ENCODE measurements around the gene SMPX. TPM values are rescaled to one million over a fixed set of nuclear protein-coding genes. Genes with fewer than 3 reads are reported as not detected.

The SMPX gene
- polyA plus RNA-seq, 1 of the 3 experiments (the other 2 are of a cell fraction): not detected

DNA sequence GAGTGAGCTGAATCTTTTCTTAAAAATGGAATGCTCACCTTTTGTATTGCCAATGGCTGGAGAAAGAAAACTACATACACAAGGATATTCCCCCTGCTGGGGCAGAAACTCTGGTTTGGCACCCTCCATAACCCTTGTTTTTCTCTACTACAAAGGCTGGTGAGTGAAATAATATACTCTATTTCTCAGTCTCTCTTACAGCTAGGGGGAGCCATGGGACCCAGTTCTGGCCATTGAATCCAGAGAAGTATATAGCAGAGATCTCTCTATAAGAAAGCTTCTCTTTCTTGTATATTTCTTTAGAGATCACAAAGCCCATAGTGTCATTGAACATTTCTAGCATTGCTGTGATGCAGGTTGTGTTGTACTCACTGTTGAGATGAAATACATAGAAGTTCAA lies 49.8 kb downstream of the SMPX start (continued):
- TF ChIP-seq, protein P1, sequence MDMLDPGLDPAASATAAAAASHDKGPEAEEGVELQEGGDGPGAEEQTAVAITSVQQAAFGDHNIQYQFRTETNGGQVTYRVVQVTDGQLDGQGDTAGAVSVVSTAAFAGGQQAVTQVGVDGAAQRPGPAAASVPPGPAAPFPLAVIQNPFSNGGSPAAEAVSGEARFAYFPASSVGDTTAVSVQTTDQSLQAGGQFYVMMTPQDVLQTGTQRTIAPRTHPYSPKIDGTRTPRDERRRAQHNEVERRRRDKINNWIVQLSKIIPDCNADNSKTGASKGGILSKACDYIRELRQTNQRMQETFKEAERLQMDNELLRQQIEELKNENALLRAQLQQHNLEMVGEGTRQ (IDR thresholded peaks at IDR 0.05; ENCODE audit: borderline replicate concordance, low read depth, low read length): no peak

DNA sequence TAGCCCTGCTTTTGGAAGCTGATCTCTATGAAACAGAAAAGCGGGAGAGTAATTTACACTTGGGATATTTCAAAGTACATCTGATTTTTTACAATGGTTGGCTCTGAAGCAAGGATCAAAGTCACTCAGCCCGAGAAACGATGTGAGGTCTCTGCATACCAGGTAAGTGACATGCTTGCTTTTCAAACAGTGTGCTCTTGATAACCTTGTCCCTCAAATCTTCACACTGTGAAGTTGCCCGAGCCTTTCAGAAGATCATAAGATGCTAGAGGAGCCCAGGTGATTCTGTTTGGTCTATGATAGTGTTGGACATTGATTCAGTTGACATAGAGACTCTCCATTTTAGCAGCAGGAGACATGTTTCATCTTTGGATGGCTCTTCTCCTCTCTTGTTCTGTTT lies 52.7 kb downstream of the SMPX start:
- H3K27me3 ChIP-seq (ENCODE audit: insufficient read depth): no peaks in the 10 kb centered on the region
- no peak overlapping the region for H3K27ac ChIP-seq (ENCODE audit: low read depth in 2 of 2, low read length in 1 of 2)
- no peaks in the 10 kb centered on the region for H3F3A ChIP-seq (replicated peaks; ENCODE audit: insufficient read depth)
- no peak overlapping the region for H2AFZ ChIP-seq (ENCODE audit: low read depth)
- 15% methylated on average over 2 of the region's 4 CpGs for WGBS (ENCODE audit: low lambda C conversion rate)
- no peaks in the 10 kb centered on the region for H4K20me1 ChIP-seq (ENCODE audit: insufficient read depth)
- TF ChIP-seq, protein P2, sequence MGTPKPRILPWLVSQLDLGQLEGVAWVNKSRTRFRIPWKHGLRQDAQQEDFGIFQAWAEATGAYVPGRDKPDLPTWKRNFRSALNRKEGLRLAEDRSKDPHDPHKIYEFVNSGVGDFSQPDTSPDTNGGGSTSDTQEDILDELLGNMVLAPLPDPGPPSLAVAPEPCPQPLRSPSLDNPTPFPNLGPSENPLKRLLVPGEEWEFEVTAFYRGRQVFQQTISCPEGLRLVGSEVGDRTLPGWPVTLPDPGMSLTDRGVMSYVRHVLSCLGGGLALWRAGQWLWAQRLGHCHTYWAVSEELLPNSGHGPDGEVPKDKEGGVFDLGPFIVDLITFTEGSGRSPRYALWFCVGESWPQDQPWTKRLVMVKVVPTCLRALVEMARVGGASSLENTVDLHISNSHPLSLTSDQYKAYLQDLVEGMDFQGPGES (IDR thresholded peaks at IDR 0.05; ENCODE audit: low read depth, low read length): no peak
- no peak for TF ChIP-seq SMC3 (IDR thresholded peaks at IDR 0.05; ENCODE audit: low read depth, low read length)
- H3K4me2 ChIP-seq: no peak overlapping the region
- H3K4me1 ChIP-seq (ENCODE audit: control insufficient read depth in 1 of 2, insufficient read depth in 2 of 2, low read depth in 1 of 2, low read length in 1 of 2): no peaks in the 10 kb centered on the region; a peak in 1 of 4 replicates
- H3K9ac ChIP-seq: no peak overlapping the region
- no peak for DNase-seq
- no peak overlapping the region for H3K4me3 ChIP-seq (ENCODE audit: low read depth in 2 of 2, low read length in 1 of 2)
- ChIA-PET POLR2A (no interaction called here), CTCF (no interaction called here)
- H3K36me3 ChIP-seq (replicated peaks in 1 of 2; ENCODE audit: control insufficient read depth in 1 of 2, insufficient read depth in 2 of 2, low read length in 1 of 2): no peaks in the 10 kb centered on the region
- no peaks in the 10 kb centered on the region for H3K79me2 ChIP-seq (ENCODE audit: insufficient read depth)
- H3K9me3 ChIP-seq: 0 out of 2 replicates have a peak, but pooled peaks cover 4% of the 10 kb centered on the region
- H3K9me2 ChIP-seq: no peaks in the 10 kb centered on the region

GRCh38 chrX:21702725-21703124 lies 55.2 kb downstream of the SMPX start:
- no peaks in the 10 kb centered on the region for H3F3A ChIP-seq (replicated peaks; ENCODE audit: insufficient read depth)
- no peak for TF ChIP-seq ELF1 (IDR thresholded peaks at IDR 0.05)
- no peak for TF ChIP-seq REST (IDR thresholded peaks at IDR 0.05; ENCODE audit: low read depth, low read length)
- no peak for TF ChIP-seq JUND (IDR thresholded peaks at IDR 0.05)
- TF ChIP-seq RCOR1 (IDR thresholded peaks at IDR 0.05; ENCODE audit: low read length): 0 out of 2 replicates have a peak, but pooled peaks have one; percentile 51
- no peak for TF ChIP-seq MXI1 (IDR thresholded peaks at IDR 0.05; ENCODE audit: low read depth, low read length)
- ChIA-PET POLR2A (no interaction called here), CTCF (interaction anchor here (1.3 kb wide), 1 partner anchor 21 kb away, joined by 6 read pairs; no protein-coding TSS in a partner anchor)
- no peak overlapping the region for H2AFZ ChIP-seq (ENCODE audit: low read depth)
- H3K4me3 ChIP-seq (ENCODE audit: low read depth in 2 of 2, low read length in 1 of 2): no peak overlapping the region
- H3K9ac ChIP-seq: no peak overlapping the region
- no peak overlapping the region for H3K4me2 ChIP-seq
- no peaks in the 10 kb centered on the region; a peak in 1 of 4 replicates for H3K4me1 ChIP-seq (ENCODE audit: control insufficient read depth in 1 of 2, insufficient read depth in 2 of 2, low read depth in 1 of 2, low read length in 1 of 2)
- H4K20me1 ChIP-seq (ENCODE audit: insufficient read depth): no peaks in the 10 kb centered on the region
- H3K36me3 ChIP-seq (replicated peaks in 1 of 2; ENCODE audit: control insufficient read depth in 1 of 2, insufficient read depth in 2 of 2, low read length in 1 of 2): no peaks in the 10 kb centered on the region
- no peak overlapping the region for H3K27ac ChIP-seq (ENCODE audit: low read depth in 2 of 2, low read length in 1 of 2)
- H3K9me3 ChIP-seq: no peaks in the 10 kb centered on the region
- no peaks in the 10 kb centered on the region for H3K9me2 ChIP-seq
- H3K27me3 ChIP-seq (ENCODE audit: insufficient read depth): no peaks in the 10 kb centered on the region
- no peak for DNase-seq
- H3K79me2 ChIP-seq (ENCODE audit: insufficient read depth): no peaks in the 10 kb centered on the region
- WGBS (ENCODE audit: low lambda C conversion rate): 26% methylated on average over 4 of the region's 4 CpGs
